Measurements from ENCODE around the gene ARMC2. TPM values are rescaled to one million over a fixed set of nuclear protein-coding genes. Genes with fewer than 3 reads are reported as not detected.

ARMC2 gene
- total RNA-seq, 3 donors from 2014 or later (not counting 1 experiment from before 2014, with no cell fraction given) = 9.4 to 13.8 (median 9.7) TPM

DNA sequence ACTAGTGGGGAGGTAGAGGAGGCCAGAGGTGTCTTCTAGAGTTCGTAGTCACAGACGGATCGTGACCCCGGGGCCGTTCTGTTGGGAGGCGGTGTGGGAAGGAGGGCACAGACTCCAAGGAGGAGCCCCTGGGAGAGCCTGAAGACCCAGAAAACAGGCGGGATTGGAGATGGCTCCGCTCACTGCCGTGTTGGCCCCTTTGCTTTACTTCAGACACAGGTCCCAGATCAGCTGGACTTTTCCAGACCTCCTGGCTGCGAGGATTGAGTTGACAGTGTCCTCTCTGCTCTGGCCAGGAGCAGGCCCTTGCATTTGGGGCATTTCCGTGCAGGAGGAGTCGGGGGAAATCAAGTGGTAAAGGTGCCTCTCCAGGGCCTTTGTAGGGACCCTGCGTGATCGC is 112.9 kb downstream of the ARMC2 start:
- peaks cover 27% of the 10 kb centered on the region for H3K4me1 ChIP-seq (ENCODE audit: control insufficient read depth, insufficient read depth, low read length)
- Mint-ChIP-seq H3K27ac (peak overlapping the region in 1 of 2 donors; percentile 72), H3K27me3 (ENCODE audit: low read depth in 2 of 2) (peaks cover 0 to 5% of the 10 kb centered on the region in 2 donors), H3K4me1 (peaks cover 20 to 24% of the 10 kb centered on the region in 2 donors), H3K4me3 (no peak overlapping the region), H3K9me3 (no peaks in the 10 kb centered on the region), H3K36me3 (no peaks in the 10 kb centered on the region)
- no peaks in the 10 kb centered on the region for H3K36me3 ChIP-seq (ENCODE audit: control insufficient read depth, insufficient read depth, low read length)
- no peak for DNase-seq
- H3K4me3 ChIP-seq (ENCODE audit: low read length) = no peak overlapping the region
- WGBS (ENCODE audit: insufficient coverage) = 98% methylated on average over 14 of the region's 14 CpGs
- no peak for ATAC-seq
- intact Hi-C loops (cut with micrococcal nuclease) = no loop called here
- TF ChIP-seq, protein P1, sequence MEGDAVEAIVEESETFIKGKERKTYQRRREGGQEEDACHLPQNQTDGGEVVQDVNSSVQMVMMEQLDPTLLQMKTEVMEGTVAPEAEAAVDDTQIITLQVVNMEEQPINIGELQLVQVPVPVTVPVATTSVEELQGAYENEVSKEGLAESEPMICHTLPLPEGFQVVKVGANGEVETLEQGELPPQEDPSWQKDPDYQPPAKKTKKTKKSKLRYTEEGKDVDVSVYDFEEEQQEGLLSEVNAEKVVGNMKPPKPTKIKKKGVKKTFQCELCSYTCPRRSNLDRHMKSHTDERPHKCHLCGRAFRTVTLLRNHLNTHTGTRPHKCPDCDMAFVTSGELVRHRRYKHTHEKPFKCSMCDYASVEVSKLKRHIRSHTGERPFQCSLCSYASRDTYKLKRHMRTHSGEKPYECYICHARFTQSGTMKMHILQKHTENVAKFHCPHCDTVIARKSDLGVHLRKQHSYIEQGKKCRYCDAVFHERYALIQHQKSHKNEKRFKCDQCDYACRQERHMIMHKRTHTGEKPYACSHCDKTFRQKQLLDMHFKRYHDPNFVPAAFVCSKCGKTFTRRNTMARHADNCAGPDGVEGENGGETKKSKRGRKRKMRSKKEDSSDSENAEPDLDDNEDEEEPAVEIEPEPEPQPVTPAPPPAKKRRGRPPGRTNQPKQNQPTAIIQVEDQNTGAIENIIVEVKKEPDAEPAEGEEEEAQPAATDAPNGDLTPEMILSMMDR (IDR thresholded peaks at IDR 0.05) = no peak
- no peak overlapping the region for H3K27ac ChIP-seq (ENCODE audit: low read length)
- no peaks in the 10 kb centered on the region for H3K9me3 ChIP-seq (ENCODE audit: control insufficient read depth, insufficient read depth, low read length)
- no peaks in the 10 kb centered on the region for H3K27me3 ChIP-seq (ENCODE audit: control insufficient read depth, insufficient read depth, low read length)

DNA sequence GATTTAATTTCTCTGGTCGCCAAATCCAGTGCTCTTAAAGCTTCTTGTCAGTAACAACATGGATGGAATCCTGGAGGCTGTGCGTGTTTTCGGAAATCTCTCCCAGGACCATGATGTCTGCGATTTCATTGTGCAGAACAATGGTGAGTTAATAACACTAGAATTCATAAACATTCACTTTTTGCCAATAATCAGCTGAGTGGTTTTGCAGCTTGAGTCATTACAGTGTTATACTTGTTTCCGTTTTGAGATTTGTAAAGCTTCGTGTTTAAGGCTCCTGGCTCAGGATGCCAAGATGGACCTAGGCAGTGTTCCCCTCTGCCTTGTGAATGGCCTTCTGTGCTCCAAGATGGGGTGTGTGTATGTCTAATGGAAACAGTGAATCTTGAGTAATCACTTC is 113.8 kb downstream of the ARMC2 start:
- no peak for DNase-seq
- H3K27me3 Mint-ChIP-seq (ENCODE audit: low read depth in 2 of 2) = peaks cover 0 to 5% of the 10 kb centered on the region in 2 donors
- no peaks in the 10 kb centered on the region for H3K36me3 Mint-ChIP-seq
- no peak for ATAC-seq
- H3K4me3 Mint-ChIP-seq = no peak overlapping the region
- no peaks in the 10 kb centered on the region for H3K36me3 ChIP-seq (ENCODE audit: control insufficient read depth, insufficient read depth, low read length)
- TF ChIP-seq, protein P1 (IDR thresholded peaks at IDR 0.05) = no peak
- H3K4me1 ChIP-seq (ENCODE audit: control insufficient read depth, insufficient read depth, low read length) = peaks cover 35% of the 10 kb centered on the region
- 94% methylated on average over 6 of the region's 6 CpGs for WGBS (ENCODE audit: insufficient coverage)
- no peak overlapping the region for H3K27ac Mint-ChIP-seq
- no peaks in the 10 kb centered on the region for H3K9me3 ChIP-seq (ENCODE audit: control insufficient read depth, insufficient read depth, low read length)
- no peaks in the 10 kb centered on the region for H3K27me3 ChIP-seq (ENCODE audit: control insufficient read depth, insufficient read depth, low read length)
- H3K9me3 Mint-ChIP-seq = no peaks in the 10 kb centered on the region
- H3K27ac ChIP-seq (ENCODE audit: low read length) = no peak overlapping the region
- peaks cover 29 to 32% of the 10 kb centered on the region in 2 donors for H3K4me1 Mint-ChIP-seq
- no peak overlapping the region for H3K4me3 ChIP-seq (ENCODE audit: low read length)
- intact Hi-C loops (cut with micrococcal nuclease) = no loop called here

DNA sequence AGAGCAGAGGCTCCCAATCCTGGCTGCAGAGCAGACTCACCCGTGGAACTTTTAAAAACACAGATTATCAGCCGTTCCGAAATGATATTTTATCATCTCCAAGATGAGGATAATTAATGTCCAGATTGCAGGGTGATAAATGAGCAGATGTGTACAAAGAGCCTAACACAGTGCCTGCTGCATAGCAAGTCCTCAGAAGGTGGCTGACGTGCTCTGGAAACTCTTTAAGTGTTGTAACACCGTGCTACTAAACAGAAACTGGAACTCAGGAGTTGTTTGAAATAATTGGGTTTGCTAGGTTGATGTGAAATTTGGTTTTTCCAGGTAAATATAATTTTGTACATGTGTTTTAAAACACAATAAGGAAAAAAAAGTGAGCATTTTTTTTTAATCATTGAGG is 118.0 kb downstream of the ARMC2 start:
- Mint-ChIP-seq H3K27ac (peak overlapping the region; percentile 59 to 88), H3K36me3 (no peaks in the 10 kb centered on the region)
- WGBS (ENCODE audit: insufficient coverage) = 81% methylated on average over 5 of the region's 5 CpGs

More for the DNA sequence above, 118.0 kb downstream of the ARMC2 start:
- Histone ChIP-seq H3K4me1 (ENCODE audit: control insufficient read depth, insufficient read depth, low read length) (peaks cover 40% of the 10 kb centered on the region), H3K27me3 (ENCODE audit: control insufficient read depth, insufficient read depth, low read length) (no peaks in the 10 kb centered on the region), H3K27ac (ENCODE audit: low read length) (no peak overlapping the region), H3K9me3 (ENCODE audit: control insufficient read depth, insufficient read depth, low read length) (no peaks in the 10 kb centered on the region), H3K4me3 (ENCODE audit: low read length) (no peak overlapping the region), H3K36me3 (ENCODE audit: control insufficient read depth, insufficient read depth, low read length) (no peaks in the 10 kb centered on the region)
- Mint-ChIP-seq H3K4me3 (peak overlapping the region; percentile 62), H3K27me3 (ENCODE audit: low read depth in 2 of 2) (no peaks in the 10 kb centered on the region), H3K4me1 (peaks cover 38 to 40% of the 10 kb centered on the region in 2 donors), H3K9me3 (no peaks in the 10 kb centered on the region)
- DNase-seq (no peak), ATAC-seq (peak in 1 of 3 donors; percentile 19)
- intact Hi-C loops (cut with micrococcal nuclease) = loop anchor here (2.0 to 5.0 kb wide), 4 partner anchors 23 to 106 kb away; no protein-coding TSS in a partner anchor
- TF ChIP-seq, protein P1 (IDR thresholded peaks at IDR 0.05) = no peak

Data from natural killer cell (primary cell).